Effector memory CD8-positive, alpha-beta T cell (primary cell): ENCODE data around the gene GHR.

Experiments
- ATAC-seq: fragments of 150-1000 bp; cut with Tn5 transposase; replicated peaks from 2 replicates; pipeline ENCODE4 v1.10.0; 2021; ENCODE audit warnings: mild to moderate bottlenecking, moderate library complexity
- DNase-seq, 3 experiments: peaks; one replicate each; pipeline ENCODE4 v3.0.0; 2021
- H3K27ac Mint-ChIP-seq, 2 donors: one replicate each; pipeline ENCODE4 v1.8.0; 2022; ENCODE audit warnings: mild to moderate bottlenecking in 2 of 2, mixed read lengths in 2 of 2, moderate library complexity in 2 of 2
- H3K27me3 Mint-ChIP-seq, 2 donors: one replicate each; pipeline ENCODE4 v1.8.0; 2022; ENCODE audit warnings: mixed read lengths in 2 of 2
- H3K36me3 Mint-ChIP-seq: one replicate; pipeline ENCODE4 v1.8.0; 2022; ENCODE audit warnings: mild to moderate bottlenecking, moderate library complexity, mixed read lengths; ENCODE audit not compliant: insufficient read depth
- H3K4me1 Mint-ChIP-seq, 2 donors: one replicate each; pipeline ENCODE4 v1.8.0; 2022; ENCODE audit warnings: low read depth in 2 of 2, mixed read lengths in 2 of 2
- H3K4me3 Mint-ChIP-seq, 2 donors: one replicate each; pipeline ENCODE4 v1.8.0; 2022; ENCODE audit warnings: mild to moderate bottlenecking in 2 of 2, mixed read lengths in 2 of 2, moderate library complexity in 2 of 2
- H3K9me3 Mint-ChIP-seq, 2 donors: one replicate each; pipeline ENCODE4 v1.8.0; 2022; ENCODE audit warnings: mixed read lengths in 2 of 2
- total RNA-seq, 9 experiments: gene quantifications; one replicate each; lab custom pipeline; 2026; lab: John Stamatoyannopoulos, UW

The GHR gene
- 0 to 0.48 (median 0) reads per million in 9 experiments for total RNA-seq

DNA sequence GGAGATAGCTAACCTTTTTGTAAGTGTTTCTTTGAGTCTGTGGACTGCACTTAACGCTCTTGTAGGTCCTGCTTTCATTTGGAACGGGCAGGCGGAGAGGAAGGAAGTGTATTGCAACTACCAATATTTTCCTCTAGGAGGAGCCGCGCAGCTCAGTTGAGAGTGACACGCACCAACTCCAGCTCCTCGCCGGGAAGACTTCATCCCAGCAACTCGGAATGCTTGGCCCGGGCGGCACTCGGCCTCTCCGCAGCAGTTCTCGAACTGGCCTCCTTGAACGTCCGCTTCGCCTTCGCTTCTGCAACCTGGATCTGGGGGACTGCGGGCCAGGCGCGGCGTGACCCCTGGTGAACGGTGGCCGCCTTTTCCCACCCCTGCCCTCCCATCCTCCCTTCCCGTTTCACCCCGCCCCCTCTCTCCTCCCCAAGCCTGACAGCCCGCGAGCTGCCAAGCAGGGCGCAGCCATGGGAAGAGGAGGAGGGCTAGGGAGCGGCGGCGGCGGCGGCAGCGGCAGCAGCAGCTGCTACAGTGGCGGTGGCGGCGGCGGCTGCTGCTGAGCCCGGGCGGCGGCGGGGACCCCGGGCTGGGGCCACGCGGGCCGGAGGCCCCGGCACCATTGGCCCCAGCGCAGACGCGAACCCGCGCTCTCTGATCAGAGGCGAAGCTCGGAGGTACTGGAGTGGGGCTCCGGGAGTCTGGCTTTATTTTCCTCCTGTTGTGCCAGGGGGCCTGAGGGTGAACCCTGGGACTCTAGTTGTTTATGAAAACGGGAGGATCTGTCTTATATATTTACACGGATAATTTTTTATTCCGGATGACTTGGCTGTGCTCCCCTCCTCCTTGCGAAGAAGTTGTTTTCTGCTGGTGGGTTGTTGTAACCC, at the start of gene GHR:
Gene GHR, plus strand, starts transcription at position 155 of the 881 bp plus-strand sequence. CDS start 142,436 bp downstream, outside the sequence.
- peak; percentile 39 for ATAC-seq
- DNase-seq = no peak
- H3K9me3 Mint-ChIP-seq = no peaks in the 10 kb centered on the region
- no peaks in the 10 kb centered on the region for H3K4me1 Mint-ChIP-seq
- no peak within 1 kb of the TSS for H3K27ac Mint-ChIP-seq
- peaks cover 31 to 34% of the 10 kb centered on the region in 2 donors for H3K27me3 Mint-ChIP-seq
- H3K4me3 Mint-ChIP-seq = no peak within 1 kb of the TSS
- H3K36me3 Mint-ChIP-seq = peaks cover 2% of the 10 kb centered on the region

DNA sequence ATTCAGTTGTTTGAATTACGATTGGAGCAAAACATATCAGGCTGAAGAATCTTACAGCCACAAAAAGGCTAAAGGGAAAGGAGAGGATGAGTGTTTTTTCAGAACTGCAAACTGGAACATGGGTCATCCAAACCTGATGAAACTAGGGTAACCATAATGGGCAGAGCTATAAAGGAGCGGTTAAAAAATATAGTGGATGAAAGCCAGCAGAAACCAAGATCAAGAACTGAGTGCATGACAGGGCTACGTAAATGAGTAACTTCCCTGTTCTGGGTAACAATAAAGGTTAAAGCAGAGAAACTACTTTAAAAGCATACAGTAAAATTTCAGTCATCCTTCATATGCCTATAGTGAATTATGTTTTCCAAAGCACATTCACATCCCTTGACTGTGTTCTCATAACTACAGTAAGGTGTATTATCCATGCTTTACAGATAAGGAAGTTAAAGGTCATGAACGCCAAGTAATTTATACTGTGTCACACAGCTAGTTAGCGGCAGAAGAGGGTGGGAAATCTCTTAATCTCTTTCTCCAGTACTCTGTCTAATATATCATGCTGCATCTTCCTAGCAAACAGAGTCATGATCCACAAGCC, 48.5 kb upstream of the GHR start:
- H3K4me3 Mint-ChIP-seq = no peak overlapping the region
- no peaks in the 10 kb centered on the region for H3K36me3 Mint-ChIP-seq
- H3K4me1 Mint-ChIP-seq = no peaks in the 10 kb centered on the region
- no peak overlapping the region for H3K27ac Mint-ChIP-seq
- no peak for DNase-seq
- peaks cover 0 to 1% of the 10 kb centered on the region in 2 donors for H3K9me3 Mint-ChIP-seq
- no peaks in the 10 kb centered on the region for H3K27me3 Mint-ChIP-seq
- no peak for ATAC-seq

DNA sequence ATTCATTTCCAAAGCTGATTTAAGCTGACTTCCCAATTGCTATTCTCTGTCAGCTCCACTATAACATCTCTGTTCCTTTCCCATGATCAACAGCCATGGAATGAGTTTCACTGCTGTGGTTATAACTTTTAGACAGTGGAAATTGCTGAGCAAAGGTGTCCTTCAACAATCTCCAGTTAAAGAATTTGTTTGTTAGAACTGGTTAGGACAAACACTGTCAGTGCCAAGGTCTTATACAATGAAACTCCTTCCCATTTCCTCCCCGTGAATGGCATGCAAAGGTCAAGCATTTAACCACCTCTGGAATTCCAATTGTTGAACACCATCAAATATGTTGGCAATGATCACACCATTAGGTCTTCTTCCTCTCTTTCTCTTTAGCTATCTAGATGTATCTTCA, 45.7 kb upstream of the GHR start:
- Mint-ChIP-seq H3K4me1 (no peaks in the 10 kb centered on the region), H3K27me3 (no peaks in the 10 kb centered on the region), H3K27ac (no peak overlapping the region), H3K9me3 (peaks cover 0 to 5% of the 10 kb centered on the region in 2 donors), H3K36me3 (no peaks in the 10 kb centered on the region), H3K4me3 (no peak overlapping the region)
- no peak for ATAC-seq
- no peak for DNase-seq

- no peak for ATAC-seq
- Mint-ChIP-seq H3K36me3 (no peaks in the 10 kb centered on the region), H3K9me3 (peaks cover 0 to 6% of the 10 kb centered on the region in 2 donors), H3K4me3 (no peak overlapping the region), H3K4me1 (no peaks in the 10 kb centered on the region), H3K27ac (no peak overlapping the region), H3K27me3 (no peaks in the 10 kb centered on the region)
- no peak for DNase-seq
Observed at GRCh38 chr5:42381973-42382372, 41.3 kb upstream of the GHR start.

DNA sequence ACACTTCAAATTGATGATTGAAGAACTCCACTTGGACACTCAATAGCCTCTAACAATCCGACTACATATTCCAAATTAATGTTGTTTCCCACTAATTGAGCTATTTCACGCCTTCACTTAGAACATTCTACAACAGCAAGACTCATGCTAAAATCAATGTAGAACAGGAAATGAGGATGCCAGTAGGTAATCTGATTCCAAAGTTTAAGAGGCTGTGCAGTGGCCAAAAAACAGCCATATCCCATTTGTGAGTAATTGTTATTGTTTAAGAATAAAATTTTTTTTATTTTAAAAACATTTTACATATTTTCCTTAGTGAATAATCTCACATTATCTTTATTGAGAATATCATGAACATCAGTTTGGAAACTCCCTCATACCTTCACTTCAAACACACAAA, 35.7 kb upstream of the GHR start:
- Mint-ChIP-seq H3K36me3 (no peaks in the 10 kb centered on the region), H3K9me3 (peaks cover 2 to 7% of the 10 kb centered on the region in 2 donors), H3K27me3 (peaks cover 0 to 11% of the 10 kb centered on the region in 2 donors), H3K4me3 (no peak overlapping the region), H3K4me1 (no peaks in the 10 kb centered on the region), H3K27ac (no peak overlapping the region)
- no peak for ATAC-seq
- DNase-seq = no peak

- H3K4me1 Mint-ChIP-seq = no peaks in the 10 kb centered on the region
- no peak for ATAC-seq
- H3K27ac Mint-ChIP-seq = no peak overlapping the region
- peaks cover 5 to 7% of the 10 kb centered on the region in 2 donors for H3K9me3 Mint-ChIP-seq
- no peaks in the 10 kb centered on the region for H3K36me3 Mint-ChIP-seq
- no peak overlapping the region for H3K4me3 Mint-ChIP-seq
- no peak for DNase-seq
- peaks cover 0 to 11% of the 10 kb centered on the region in 2 donors for H3K27me3 Mint-ChIP-seq
Observed at GRCh38 chr5:42390115-42390514, 33.1 kb upstream of the GHR start.

DNA sequence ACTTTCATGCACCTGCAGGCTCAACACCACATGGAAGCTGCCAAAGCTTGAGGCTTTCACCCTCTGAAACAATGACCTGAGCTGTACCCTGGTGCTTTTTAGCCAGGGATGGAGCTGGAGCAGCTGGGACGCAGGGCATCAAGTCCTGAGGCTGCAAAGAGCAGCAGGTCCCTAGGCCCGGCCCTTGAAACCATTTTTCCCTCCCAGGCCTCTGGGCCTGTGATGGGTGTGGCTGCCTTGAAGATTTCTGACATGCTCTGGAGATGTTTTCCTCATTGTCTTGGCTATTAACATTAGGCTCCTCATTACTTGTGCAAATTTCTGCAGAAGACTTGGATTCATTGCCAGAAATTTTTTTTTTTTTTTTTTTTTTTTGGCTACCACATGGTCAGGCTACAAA, 30.3 kb upstream of the GHR start:
- DNase-seq (no peak), ATAC-seq (no peak)
- no peak overlapping the region for H3K4me3 Mint-ChIP-seq
- peaks cover 5 to 7% of the 10 kb centered on the region in 2 donors for H3K9me3 Mint-ChIP-seq
- H3K4me1 Mint-ChIP-seq = no peaks in the 10 kb centered on the region
- H3K27ac Mint-ChIP-seq = no peak overlapping the region
- H3K27me3 Mint-ChIP-seq = peaks cover 0 to 16% of the 10 kb centered on the region in 2 donors
- no peaks in the 10 kb centered on the region for H3K36me3 Mint-ChIP-seq

DNA sequence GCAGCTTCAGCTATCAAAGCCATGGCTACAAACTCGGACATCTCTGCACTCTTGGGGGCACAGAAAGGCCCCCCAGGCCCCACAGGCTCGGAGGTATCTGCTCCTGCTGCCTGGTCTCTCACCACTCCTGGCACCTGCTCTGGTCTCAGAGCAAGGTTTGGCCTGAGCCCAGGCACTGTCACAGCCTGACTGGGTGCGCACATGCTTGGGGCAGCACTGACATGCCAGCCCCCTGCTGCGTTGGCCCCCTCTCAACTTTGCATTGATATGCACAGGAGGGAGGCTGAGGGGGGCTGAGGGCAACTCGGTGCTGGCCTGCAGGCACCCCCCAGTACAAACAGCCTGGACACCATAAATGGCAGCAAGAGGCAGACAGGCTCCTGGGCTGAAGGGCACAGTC, 27.1 kb upstream of the GHR start:
- no peaks in the 10 kb centered on the region for H3K36me3 Mint-ChIP-seq
- H3K27ac Mint-ChIP-seq = no peak overlapping the region

GRCh38 chr5:42397267-42397666, 26.0 kb upstream of the GHR start:
- no peak overlapping the region for H3K4me3 Mint-ChIP-seq
- H3K27ac Mint-ChIP-seq = no peak overlapping the region
- no peaks in the 10 kb centered on the region for H3K36me3 Mint-ChIP-seq
- peaks cover 0 to 6% of the 10 kb centered on the region in 2 donors for H3K27me3 Mint-ChIP-seq
- no peak for DNase-seq
- no peak for ATAC-seq
- H3K9me3 Mint-ChIP-seq = peaks cover 0 to 7% of the 10 kb centered on the region in 2 donors
- H3K4me1 Mint-ChIP-seq = no peaks in the 10 kb centered on the region

More for the DNA sequence above, 27.1 kb upstream of the GHR start:
- H3K4me3 Mint-ChIP-seq = no peak overlapping the region
- ATAC-seq = no peak
- no peaks in the 10 kb centered on the region for H3K4me1 Mint-ChIP-seq
- peaks cover 0 to 7% of the 10 kb centered on the region in 2 donors for H3K9me3 Mint-ChIP-seq
- no peak for DNase-seq
- H3K27me3 Mint-ChIP-seq = peaks cover 0 to 6% of the 10 kb centered on the region in 2 donors

DNA sequence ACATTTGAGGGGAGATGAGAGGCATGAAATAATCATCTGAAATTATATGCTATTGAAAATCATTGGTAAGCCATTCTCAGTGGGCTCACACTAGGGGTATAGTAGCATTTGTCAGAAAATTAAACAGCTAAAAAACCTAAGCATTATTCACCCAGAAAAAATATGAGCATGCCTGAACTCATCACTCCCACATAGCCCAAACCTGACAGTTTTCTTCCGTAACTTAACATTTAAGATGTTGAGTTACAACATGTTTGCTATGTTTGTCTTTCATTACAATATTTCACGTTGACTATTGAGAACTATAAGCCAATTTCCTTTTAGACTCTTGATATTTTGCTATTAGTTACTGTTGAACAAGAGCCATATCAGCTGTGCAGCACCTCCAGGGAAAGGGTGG, 23.5 kb upstream of the GHR start:
- Mint-ChIP-seq H3K36me3 (no peaks in the 10 kb centered on the region), H3K9me3 (peaks cover 0 to 2% of the 10 kb centered on the region in 2 donors), H3K4me3 (no peak overlapping the region), H3K4me1 (no peaks in the 10 kb centered on the region), H3K27me3 (peaks cover 0 to 6% of the 10 kb centered on the region in 2 donors), H3K27ac (no peak overlapping the region)
- no peak for ATAC-seq
- DNase-seq = no peak

- Mint-ChIP-seq H3K27me3 (peaks cover 0 to 6% of the 10 kb centered on the region in 2 donors), H3K4me1 (no peaks in the 10 kb centered on the region), H3K36me3 (no peaks in the 10 kb centered on the region), H3K27ac (no peak overlapping the region), H3K9me3 (peaks cover 0 to 2% of the 10 kb centered on the region in 2 donors), H3K4me3 (no peak overlapping the region)
- no peak for ATAC-seq
- DNase-seq = no peak
Observed at GRCh38 chr5:42400474-42400873, 22.8 kb upstream of the GHR start.

GRCh38 chr5:42403236-42403635, 20.0 kb upstream of the GHR start:
- ATAC-seq (no peak), DNase-seq (no peak)
- Mint-ChIP-seq H3K36me3 (no peaks in the 10 kb centered on the region), H3K9me3 (peaks cover 0 to 2% of the 10 kb centered on the region in 2 donors), H3K4me1 (no peaks in the 10 kb centered on the region), H3K27me3 (no peaks in the 10 kb centered on the region), H3K4me3 (no peak overlapping the region), H3K27ac (no peak overlapping the region)

- no peak for DNase-seq
- no peaks in the 10 kb centered on the region for H3K9me3 Mint-ChIP-seq
- no peaks in the 10 kb centered on the region for H3K4me1 Mint-ChIP-seq
- H3K4me3 Mint-ChIP-seq = no peak overlapping the region
- H3K36me3 Mint-ChIP-seq = no peaks in the 10 kb centered on the region
- no peaks in the 10 kb centered on the region for H3K27me3 Mint-ChIP-seq
- H3K27ac Mint-ChIP-seq = no peak overlapping the region
- ATAC-seq = no peak
Observed at GRCh38 chr5:42404366-42404765, 18.9 kb upstream of the GHR start.

DNA sequence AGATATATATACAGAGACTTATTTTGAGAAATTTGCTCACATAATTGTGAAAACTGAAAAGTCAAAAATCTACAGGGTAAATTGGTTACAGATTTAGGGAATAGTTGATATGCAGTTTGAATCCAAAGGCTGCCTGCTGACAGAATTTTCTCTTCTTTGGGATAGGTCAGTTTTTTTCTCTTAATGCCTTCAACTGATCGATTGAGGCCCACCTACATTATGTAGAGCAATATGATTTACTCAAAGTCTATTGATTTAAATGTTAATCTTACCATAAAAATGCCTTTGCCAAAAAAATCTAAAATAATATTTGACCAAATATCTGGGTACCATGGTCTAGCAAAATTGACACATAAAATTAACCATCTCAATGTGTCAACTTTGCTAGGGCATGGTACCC, 3.9 kb upstream of the GHR start:
- no peak overlapping the region for H3K27ac Mint-ChIP-seq
- DNase-seq (no peak), ATAC-seq (no peak)
- H3K36me3 Mint-ChIP-seq = peaks cover 2% of the 10 kb centered on the region
- H3K4me1 Mint-ChIP-seq = no peaks in the 10 kb centered on the region
- peaks cover 13 to 17% of the 10 kb centered on the region in 2 donors for H3K27me3 Mint-ChIP-seq
- no peak overlapping the region for H3K4me3 Mint-ChIP-seq
- peaks cover 7 to 9% of the 10 kb centered on the region in 2 donors for H3K9me3 Mint-ChIP-seq
